ENCODE results near the gene FTO.

DNA sequence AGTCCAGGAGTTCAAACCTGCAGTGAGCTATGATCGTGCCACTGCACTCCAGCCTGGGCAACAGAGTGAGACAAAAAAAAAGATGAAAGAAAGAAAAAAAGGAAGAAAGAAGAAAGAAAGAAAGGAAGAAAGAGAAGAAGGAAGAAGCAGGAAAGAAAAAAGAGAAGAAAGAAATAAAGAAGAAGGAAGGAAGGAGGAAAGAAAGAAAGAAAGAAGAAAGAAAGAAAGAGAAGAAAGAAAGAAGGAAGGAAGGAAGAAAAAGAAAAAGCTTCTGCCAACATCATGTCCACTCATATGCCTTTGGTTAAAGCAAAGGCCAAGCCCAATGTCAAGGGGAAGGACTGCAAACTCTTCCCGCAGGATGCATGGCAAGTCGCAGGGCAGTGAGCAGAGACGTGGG, 439.5 kb downstream of the FTO start:
- TF ChIP-seq GATA2 (IDR thresholded peaks at IDR 0.05; ENCODE audit: low read depth, low read length), result no peak
- TF ChIP-seq GATA3 (IDR thresholded peaks at IDR 0.05; ENCODE audit: low read depth, low read length), result no peak
